ENCODE measurements around the gene CTTNBP2. TPM values are rescaled to one million over a fixed set of nuclear protein-coding genes. Genes with fewer than 3 reads are reported as not detected.

CTTNBP2 gene
- total and polyA plus RNA-seq, 2 donors (not counting 1 experiment from before 2014, with no cell fraction given), result 0.04 to 0.27 TPM

GRCh38 chr7:117854186-117854585 lies 19.1 kb downstream of the CTTNBP2 start:
- H3K9me3 ChIP-seq (ENCODE audit: control extremely low read depth in 1 of 3, control insufficient read depth in 2 of 3, insufficient read depth in 1 of 3, low read length in 2 of 3), result no peaks in the 10 kb centered on the region
- peaks cover 8% of the 10 kb centered on the region for H3K27me3 Mint-ChIP-seq
- H3K4me1 Mint-ChIP-seq, result no peaks in the 10 kb centered on the region
- H3K4me1 ChIP-seq (ENCODE audit: control insufficient read depth in 2 of 2, insufficient read depth in 2 of 2, low read length in 2 of 2), result no peaks in the 10 kb centered on the region
- no peak overlapping the region for H3K27ac Mint-ChIP-seq
- no peak overlapping the region for H2AFZ ChIP-seq (ENCODE audit: insufficient read depth, low read depth, low read length, poor library complexity, severe bottlenecking)
- TF ChIP-seq CTCF (IDR thresholded peaks at IDR 0.05) (no peak), EZH2 (IDR thresholded peaks at IDR 0.05; ENCODE audit: borderline replicate concordance, insufficient read depth, low read depth, low read length, poor library complexity, severe bottlenecking) (no peak)
- ChIA-PET CTCF (no interaction called here), POLR2A (no interaction called here)
- DNase-seq (no peak), ATAC-seq (ENCODE audit: low read depth) (no peak)
- intact Hi-C loops (cut with micrococcal nuclease), result no loop called here
- no peak overlapping the region for H3K4me3 ChIP-seq (ENCODE audit: control extremely low read depth in 1 of 5, extremely low read depth in 1 of 5, insufficient read depth in 1 of 5, low read depth in 2 of 5, low read length in 4 of 5)
- no peak overlapping the region for H3K9ac ChIP-seq (ENCODE audit: low read length)
- H3K36me3 ChIP-seq (replicated peaks in 1 of 2; ENCODE audit: control extremely low read depth in 1 of 2, control insufficient read depth in 1 of 2, extremely low read depth in 1 of 2, insufficient read depth in 2 of 2, low read length in 1 of 2), result no peaks in the 10 kb centered on the region
- no peak overlapping the region for H3K4me2 ChIP-seq (replicated peaks; ENCODE audit: low read depth, low read length, poor library complexity, severe bottlenecking)
- no peak overlapping the region for H3K4me3 Mint-ChIP-seq
- H3K79me2 ChIP-seq (ENCODE audit: control insufficient read depth, insufficient read depth, low read length), result no peaks in the 10 kb centered on the region
- H3K9me3 Mint-ChIP-seq (ENCODE audit: insufficient read depth), result no peaks in the 10 kb centered on the region
- H4K20me1 ChIP-seq (ENCODE audit: control insufficient read depth, insufficient read depth, low read length, poor library complexity, severe bottlenecking), result no peaks in the 10 kb centered on the region
- WGBS (ENCODE audit: insufficient coverage), result no CpG with 5 or more reads among the region's 1 CpG
- H3K27me3 ChIP-seq (replicated peaks in 1 of 4; ENCODE audit: control extremely low read depth in 1 of 4, control insufficient read depth in 3 of 4, insufficient read depth in 4 of 4, low read length in 3 of 4), result no peaks in the 10 kb centered on the region
- H3K27ac ChIP-seq (ENCODE audit: low read length in 2 of 2), result no peak overlapping the region

- ChIA-PET CTCF (no interaction called here), POLR2A (no interaction called here)
- intact Hi-C loops (cut with micrococcal nuclease), result no loop called here
- Mint-ChIP-seq H3K4me3 (no peak overlapping the region), H3K27ac (no peak overlapping the region), H3K9me3 (ENCODE audit: insufficient read depth) (no peaks in the 10 kb centered on the region), H3K4me1 (no peaks in the 10 kb centered on the region), H3K27me3 (peaks cover 4% of the 10 kb centered on the region)
- no peak for ATAC-seq (ENCODE audit: low read depth)
- no peak for DNase-seq
- H3K79me2 ChIP-seq (ENCODE audit: control insufficient read depth, insufficient read depth, low read length), result no peaks in the 10 kb centered on the region
- TF ChIP-seq CTCF (IDR thresholded peaks at IDR 0.05) (no peak), EZH2 (IDR thresholded peaks at IDR 0.05; ENCODE audit: borderline replicate concordance, insufficient read depth, low read depth, low read length, poor library complexity, severe bottlenecking) (no peak)
- H3K36me3 ChIP-seq (replicated peaks in 1 of 2; ENCODE audit: control extremely low read depth in 1 of 2, control insufficient read depth in 1 of 2, extremely low read depth in 1 of 2, insufficient read depth in 2 of 2, low read length in 1 of 2), result no peaks in the 10 kb centered on the region
- H3K4me1 ChIP-seq (ENCODE audit: control insufficient read depth in 2 of 2, insufficient read depth in 2 of 2, low read length in 2 of 2), result no peaks in the 10 kb centered on the region
- no peak overlapping the region for H3K27ac ChIP-seq (ENCODE audit: low read length in 2 of 2)
- no peak overlapping the region for H3K4me2 ChIP-seq (replicated peaks; ENCODE audit: low read depth, low read length, poor library complexity, severe bottlenecking)
- no peaks in the 10 kb centered on the region for H3K27me3 ChIP-seq (replicated peaks in 1 of 4; ENCODE audit: control extremely low read depth in 1 of 4, control insufficient read depth in 3 of 4, insufficient read depth in 4 of 4, low read length in 3 of 4)
- H3K4me3 ChIP-seq (ENCODE audit: control extremely low read depth in 1 of 5, extremely low read depth in 1 of 5, insufficient read depth in 1 of 5, low read depth in 2 of 5, low read length in 4 of 5), result no peak overlapping the region
- H4K20me1 ChIP-seq (ENCODE audit: control insufficient read depth, insufficient read depth, low read length, poor library complexity, severe bottlenecking), result no peaks in the 10 kb centered on the region
- H3K9me3 ChIP-seq (ENCODE audit: control extremely low read depth in 1 of 3, control insufficient read depth in 2 of 3, insufficient read depth in 1 of 3, low read length in 2 of 3), result no peaks in the 10 kb centered on the region
- no peak overlapping the region for H3K9ac ChIP-seq (ENCODE audit: low read length)
- no CpG with 5 or more reads among the region's 7 CpGs for WGBS (ENCODE audit: insufficient coverage)
- H2AFZ ChIP-seq (ENCODE audit: insufficient read depth, low read depth, low read length, poor library complexity, severe bottlenecking), result no peak overlapping the region
These were observed 24.3 kb downstream of the CTTNBP2 start for GRCh38 chr7:117848941-117849340.
